GM12891 (cell line): ENCODE results near the gene CD47.

Source experiments
- PAX5 ChIP-seq: IDR thresholded peaks from 2 replicates; pipeline ENCODE4 v1.6.1; 2011; ENCODE audit warnings: low read length, moderate library complexity, mild to moderate bottlenecking; ENCODE audit not compliant: insufficient read depth, severe bottlenecking
- POLR2A ChIP-seq: IDR thresholded peaks from 2 replicates; pipeline ENCODE4 v1.6.1; 2011; ENCODE audit warnings: low read depth, low read length, control low read depth
- POLR2AphosphoS5 ChIP-seq: IDR thresholded peaks from 2 replicates; pipeline ENCODE4 v1.6.1; 2011; ENCODE audit warnings: low read depth, low read length, control low read depth
- SPI1 ChIP-seq: IDR thresholded peaks from 2 replicates; pipeline ENCODE4 v1.6.1; 2011; ENCODE audit warnings: low read depth, low read length, control low read depth

GRCh38 chr3:108099244-108099643, 8.4 kb upstream of the CD47 start:
- TF ChIP-seq POLR2A (no peak), SPI1 (peak; percentile 22; the same call in 1 of the 2 replicates), PAX5 (no peak), POLR2AphosphoS5 (no peak)
